T-helper 1 cell treated with Interleukin-12 subunit alpha and Interleukin-12 subunit beta and Interleukin-4 antibody, amounts not matched to agents 30 ng/mL and 1 ng/mL, for 36 hours (primary cell): ENCODE measurements around the gene CYTH4. TPM values are rescaled to one million over a fixed set of nuclear protein-coding genes. Genes with fewer than 3 reads are reported as not detected.

Experiments
- intact Hi-C: fragments of 100-400 bp; cut with micrococcal nuclease; formaldehyde crosslinking; loops from one replicate; pipeline ENCODE4 v1.15.1; 2024
- total RNA-seq: library from RNA; stranded (reverse); gene quantifications from 2 replicates; pipeline ENCODE4 v1.2.3, GENCODE V29; 2022

CYTH4 gene
- total RNA-seq, 1 donor from 2014 or later = 148 TPM

GRCh38 chr22:37340331-37341262 lies 58.3 kb downstream of the CYTH4 start:
- intact Hi-C loops = no loop called here

GRCh38 chr22:37342065-37342464 lies 59.8 kb downstream of the CYTH4 start:
- intact Hi-C loops = no loop called here

DNA sequence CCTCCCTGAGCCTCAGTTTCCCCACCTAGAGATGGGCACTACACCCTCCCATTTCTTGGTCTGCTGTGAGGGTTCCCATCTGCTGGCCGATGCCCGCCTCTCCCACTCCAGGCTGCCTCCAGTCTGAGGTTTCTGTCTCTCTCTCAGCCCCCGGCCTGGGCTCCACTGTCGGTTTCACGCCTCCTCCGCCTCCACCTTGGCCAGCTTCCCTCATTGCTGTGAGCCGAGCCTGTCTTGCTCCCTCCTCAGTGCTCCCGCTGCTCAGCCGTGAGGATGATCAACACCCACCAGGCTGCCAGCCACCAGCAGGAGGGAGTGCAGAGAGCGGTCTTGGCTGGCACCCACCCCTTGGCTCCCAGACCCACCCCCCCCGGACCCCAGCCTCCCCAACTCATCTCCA lies 61.0 kb downstream of the CYTH4 start:
- intact Hi-C loops = no loop called here

DNA sequence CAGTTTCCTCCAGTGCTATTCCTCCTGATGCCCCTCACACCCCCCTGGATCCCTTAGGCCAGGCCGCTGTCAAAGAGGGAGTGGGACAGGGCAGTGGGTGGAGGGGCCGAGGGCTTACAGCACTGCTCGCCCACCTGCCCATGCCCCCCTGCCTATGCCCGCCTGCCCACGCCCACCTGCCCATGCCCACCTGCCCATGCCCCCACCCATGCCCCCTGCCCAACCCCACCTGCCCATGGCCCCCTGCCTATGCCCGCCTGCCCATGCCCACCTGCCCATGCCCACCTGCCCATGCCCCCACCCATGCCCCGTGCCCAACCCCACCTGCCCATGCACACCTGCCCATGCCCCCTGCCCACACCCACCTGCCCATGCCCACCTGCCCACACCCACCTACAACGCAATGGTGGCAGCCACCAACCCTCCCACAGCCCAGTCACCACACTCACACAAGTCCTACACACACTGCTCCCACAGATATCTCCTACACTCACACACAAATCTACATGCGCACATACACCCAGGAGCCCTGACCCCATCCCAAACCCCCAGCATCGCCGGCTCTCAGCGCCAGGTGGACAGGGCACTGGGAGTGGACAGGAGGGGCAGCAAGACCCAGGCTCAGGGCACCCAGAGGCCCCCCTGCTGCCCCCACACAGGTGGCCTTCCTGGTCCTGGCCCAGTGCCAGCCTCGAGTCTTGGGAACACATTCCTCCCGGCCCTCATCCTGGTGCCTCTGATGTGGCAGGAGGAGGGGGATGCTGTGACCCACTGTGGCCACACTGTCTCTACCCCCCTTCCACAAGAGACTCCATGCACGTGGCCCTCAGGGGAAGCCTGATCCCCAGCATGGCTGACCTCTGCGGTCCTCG lies 61.8 kb downstream of the CYTH4 start:
- intact Hi-C loops = no loop called here

GRCh38 chr22:37344735-37345449 lies 62.6 kb downstream of the CYTH4 start:
- intact Hi-C loops = loop anchor here (1.0 kb wide), 1 partner anchor 9 kb away; no protein-coding TSS in a partner anchor

DNA sequence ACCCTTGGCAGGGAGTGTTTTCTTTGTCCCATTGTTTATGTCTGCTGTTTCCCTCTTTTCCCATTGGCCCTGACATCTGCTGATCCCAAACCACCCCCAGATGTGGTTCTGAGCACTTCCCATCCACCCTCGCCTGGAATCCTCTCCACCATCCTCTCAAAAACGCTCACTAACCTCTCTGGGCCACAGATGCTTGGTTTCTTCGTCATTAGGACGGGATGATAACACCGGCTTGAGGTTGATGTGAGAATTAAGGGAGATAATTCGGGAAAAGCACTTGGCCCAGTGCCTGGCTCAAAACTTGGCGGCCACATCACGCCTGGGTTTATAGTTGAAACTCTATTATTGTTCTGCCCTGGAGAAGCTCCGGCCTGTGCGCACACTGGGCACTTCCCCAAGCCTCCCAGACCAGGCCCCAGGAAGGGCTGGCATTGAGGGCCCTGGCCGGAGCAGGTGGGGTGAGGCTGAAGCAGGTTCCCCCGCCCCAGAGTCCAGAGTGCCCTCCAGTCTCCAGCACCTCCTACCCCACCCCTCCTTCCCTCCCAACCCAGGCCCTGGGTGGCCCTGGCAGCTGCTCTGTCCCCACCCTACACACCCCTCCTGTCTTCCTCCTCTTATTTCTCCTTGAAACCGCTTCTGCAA lies 63.7 kb downstream of the CYTH4 start:
- intact Hi-C loops = loop anchor here (1.0 kb wide), 1 partner anchor 8 kb away; no protein-coding TSS in a partner anchor

DNA sequence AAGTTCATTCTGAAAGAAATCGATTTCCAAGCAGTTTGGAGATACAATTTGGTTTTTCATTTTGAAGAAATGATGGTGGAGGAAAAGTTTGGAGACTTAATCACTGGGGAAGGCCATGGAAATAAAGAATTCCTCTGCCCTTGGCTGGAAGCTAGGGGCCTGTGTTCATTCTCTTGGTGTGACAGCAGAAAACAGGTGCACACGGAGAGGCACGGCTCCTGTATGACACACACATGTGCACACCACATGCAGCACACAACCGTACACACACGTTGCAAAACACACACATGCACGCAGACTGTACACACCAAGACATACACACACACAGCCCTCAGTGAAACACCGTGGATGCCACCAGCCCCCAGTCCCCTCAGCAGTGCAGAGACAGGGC lies 64.2 kb downstream of the CYTH4 start:
- intact Hi-C loops = no loop called here

DNA sequence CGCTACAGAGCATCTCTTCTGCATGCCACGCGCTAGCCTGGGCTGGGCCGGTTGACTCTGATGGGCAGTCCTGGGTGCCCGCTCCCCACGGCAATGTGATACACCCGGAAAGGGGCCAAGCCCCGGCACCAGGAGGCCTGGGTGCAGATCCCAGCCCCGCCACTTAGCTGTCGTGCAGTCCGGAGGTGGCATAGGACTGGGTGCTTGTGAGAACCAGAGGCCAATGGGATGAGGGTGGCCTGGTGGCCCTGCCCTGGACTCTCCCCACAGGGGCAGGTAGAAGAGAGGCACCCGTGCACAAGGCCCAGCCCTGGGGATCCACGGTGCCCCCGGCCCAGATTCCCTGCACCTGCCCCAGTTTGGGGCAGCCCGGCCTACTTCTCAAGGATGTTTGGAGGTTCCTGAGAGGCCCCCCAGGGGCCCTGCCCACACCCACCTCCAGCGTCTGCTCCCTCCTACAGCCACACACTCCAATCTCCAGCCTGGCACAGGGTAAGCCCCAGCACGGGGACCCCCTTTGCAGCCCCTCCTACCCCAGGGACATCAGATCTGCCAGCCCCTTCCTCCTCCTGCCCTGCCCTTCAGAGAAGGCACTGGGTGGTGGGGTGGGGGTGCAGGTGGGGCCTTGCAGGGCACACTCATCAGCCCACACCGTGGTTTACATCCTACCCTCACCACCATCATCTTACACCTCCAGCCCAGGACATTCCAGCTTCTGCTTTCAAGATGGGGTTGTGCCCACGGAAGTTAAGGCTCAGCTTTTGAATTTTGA lies 66.9 kb downstream of the CYTH4 start:
- intact Hi-C loops = no loop called here

DNA sequence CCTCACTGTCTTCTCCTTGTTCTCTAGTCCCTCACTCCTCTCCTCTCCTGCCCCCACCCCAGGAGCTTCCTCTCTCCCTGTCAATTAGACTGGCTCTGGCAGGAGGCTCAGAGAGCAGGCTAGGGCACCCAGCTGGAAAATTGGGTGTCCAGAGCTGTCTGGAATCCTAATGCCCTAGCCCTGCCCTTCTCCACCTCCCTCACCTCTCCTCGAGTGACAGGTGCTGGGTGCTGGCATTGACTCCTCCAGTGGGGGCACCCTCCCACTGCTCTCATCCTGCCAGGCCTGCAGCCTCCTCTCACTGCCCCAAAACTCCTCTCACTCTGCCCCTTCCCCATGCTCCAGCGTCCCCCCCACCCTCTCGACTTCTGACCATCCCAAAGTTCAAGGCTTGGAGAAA lies 68.9 kb downstream of the CYTH4 start:
- intact Hi-C loops = no loop called here

GRCh38 chr22:37352481-37352880 lies 70.2 kb downstream of the CYTH4 start:
- intact Hi-C loops = no loop called here

DNA sequence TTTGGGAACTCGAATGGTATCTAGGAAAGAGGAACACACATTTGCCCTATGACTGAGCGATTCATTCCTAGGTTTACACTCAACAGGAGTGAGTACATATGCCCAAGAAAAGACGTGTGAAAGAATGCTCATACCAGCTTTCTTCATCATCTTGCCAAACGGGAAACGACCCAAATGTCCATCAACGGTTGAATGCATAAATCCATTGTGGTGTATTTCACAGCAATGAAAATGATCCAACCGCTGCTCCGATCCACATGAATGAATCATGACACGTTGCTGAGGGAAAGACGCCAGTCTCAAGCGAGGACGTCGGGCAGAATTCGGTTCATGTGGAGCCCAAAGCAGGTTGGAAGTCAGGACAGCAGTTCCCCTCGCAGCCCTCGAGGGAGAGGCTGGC lies 71.5 kb downstream of the CYTH4 start:
- intact Hi-C loops = loop anchor here (1.0 kb wide), 1 partner anchor 9 kb away; no protein-coding TSS in a partner anchor

DNA sequence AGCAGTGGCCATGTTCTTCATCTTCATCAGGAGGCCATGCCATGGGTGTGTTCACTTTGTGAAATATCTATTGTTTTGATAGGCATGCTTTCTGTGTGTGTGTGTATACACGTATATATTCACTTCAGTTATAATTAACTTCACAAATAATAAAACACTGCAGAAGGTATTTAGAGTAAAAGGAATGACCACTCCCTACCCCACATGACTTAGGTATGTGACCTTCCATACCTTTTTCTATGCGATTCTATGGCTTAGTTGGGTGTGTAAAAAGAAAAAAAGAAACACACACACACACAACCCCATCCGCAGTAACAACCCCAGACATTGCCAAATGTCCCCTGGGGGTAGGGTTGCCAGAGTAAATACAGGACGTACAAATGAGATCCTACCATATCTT lies 72.0 kb downstream of the CYTH4 start:
- intact Hi-C loops = loop anchor here (1.0 kb wide), 1 partner anchor 9 kb away; no protein-coding TSS in a partner anchor

DNA sequence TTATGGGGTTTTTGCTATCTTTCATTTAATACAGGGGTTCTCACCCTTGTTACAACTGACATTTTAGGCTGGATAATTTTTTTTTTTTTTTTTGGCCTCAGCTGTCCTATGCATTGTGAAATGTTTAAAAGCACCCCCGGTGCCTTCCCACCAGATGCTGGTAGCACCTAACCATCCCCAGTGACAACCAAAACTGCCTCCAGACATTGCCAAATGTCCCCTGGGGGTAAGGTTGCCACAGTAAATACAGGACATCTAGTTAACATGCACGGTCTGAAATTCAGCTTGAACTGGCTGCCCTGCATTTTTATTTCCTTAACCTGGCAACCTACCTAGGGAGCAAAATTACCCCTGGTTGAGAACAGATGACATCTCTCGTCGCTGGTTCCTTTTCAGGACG lies 72.4 kb downstream of the CYTH4 start:
- intact Hi-C loops = loop anchor here (1.0 kb wide), 1 partner anchor 9 kb away; no protein-coding TSS in a partner anchor

DNA sequence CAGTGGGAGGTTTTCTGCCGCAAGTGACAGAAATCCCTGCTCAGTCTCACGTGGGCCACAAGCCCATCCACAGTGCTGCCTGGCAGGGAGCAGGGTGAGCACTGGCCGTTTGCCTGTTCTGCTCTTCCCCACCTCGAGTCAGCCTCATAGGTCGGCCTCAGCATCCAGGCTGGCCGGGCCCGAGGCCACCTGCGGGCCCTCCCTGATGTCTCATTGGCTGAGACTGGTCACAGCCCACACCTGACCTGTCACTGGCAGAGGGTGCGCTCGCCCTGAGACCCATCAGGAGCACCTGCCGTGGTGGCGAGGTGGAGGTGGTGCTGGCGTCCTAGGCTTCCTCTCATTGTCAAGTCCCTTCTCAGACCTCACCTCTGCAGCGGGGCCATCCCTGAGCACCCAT lies 72.9 kb downstream of the CYTH4 start:
- intact Hi-C loops = no loop called here

- intact Hi-C loops = no loop called here
Observed at GRCh38 chr22:37356922-37357321, 74.6 kb downstream of the CYTH4 start.

DNA sequence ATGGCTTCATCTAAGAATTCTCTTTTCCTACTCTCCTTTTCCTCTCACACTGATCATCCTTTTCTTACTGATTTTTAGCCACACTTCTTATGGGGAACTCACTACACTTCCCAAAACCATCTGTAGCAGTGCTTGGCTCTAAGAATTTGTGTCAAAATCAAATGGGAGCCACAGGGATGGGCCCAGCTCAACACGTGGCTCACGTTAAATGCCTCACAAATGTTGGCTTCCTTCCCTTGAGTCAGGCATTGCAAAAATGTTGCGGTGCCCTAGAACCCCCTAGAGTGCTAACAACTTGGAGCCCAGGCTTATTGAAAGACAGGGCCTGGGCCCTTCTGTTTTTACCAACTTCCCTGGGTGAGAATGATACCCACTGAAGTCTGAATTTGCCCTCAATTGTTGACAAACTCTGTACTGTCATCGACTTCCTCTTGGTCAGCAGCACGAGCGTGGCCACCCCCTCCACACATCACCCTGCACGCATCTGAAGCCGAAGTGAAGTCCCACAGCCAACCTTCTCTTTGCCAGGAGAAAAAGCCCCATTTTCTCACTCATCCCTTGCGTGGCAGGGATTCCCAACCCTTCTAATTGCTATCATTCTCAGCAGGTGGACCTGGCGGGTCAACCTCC lies 75.3 kb downstream of the CYTH4 start:
- intact Hi-C loops = no loop called here

- intact Hi-C loops = no loop called here
Observed at GRCh38 chr22:37358386-37358785, 76.1 kb downstream of the CYTH4 start.

- intact Hi-C loops = no loop called here
Observed at GRCh38 chr22:37358917-37359316, 76.6 kb downstream of the CYTH4 start.

- intact Hi-C loops = no loop called here
Observed at GRCh38 chr22:37362621-37363020, 80.3 kb downstream of the CYTH4 start.
